Panc1 (cell line): ENCODE data around the gene TOP1. TPM values are rescaled to one million over a fixed set of nuclear protein-coding genes. Genes with fewer than 3 reads are reported as not detected.

Experiments used
- ATAC-seq: fragments of 200-7000 bp; cut with Tn5 transposase; 2 replicates; pipeline ENCODE4 v1.9.1; 2020; ENCODE audit warnings: mild to moderate bottlenecking, moderate library complexity
- BruUV-seq: library from RNA; stranded (reverse); fragments of 400-500 nt; replicated peaks from 2 replicates; lab custom pipeline; 2021; lab: Mats Ljungman, UMichigan
- CTCF ChIA-PET: fragments of 300-600 bp; sonication (Branson Sonifier 250); formaldehyde crosslinking; loops from one replicate; lab custom pipeline; 2022; ENCODE audit warnings: antibody characterized with exemption; lab: Charles Lee
- POLR2A ChIA-PET: fragments of 300-600 bp; sonication (Branson Sonifier 250); formaldehyde crosslinking; loops from one replicate; lab custom pipeline; 2022; ENCODE audit warnings: antibody characterized with exemption; lab: Charles Lee
- DNase-seq: peaks from one replicate; pipeline ENCODE4 v3.0.0-alpha.2; 2010; ENCODE audit warnings: low read depth, low spot score
- H3K27ac ChIP-seq: 2 replicates; pipeline ENCODE4 v1.5.1; 2011; ENCODE audit warnings: mild to moderate bottlenecking, low read length, inconsistent platforms
- H3K27me3 ChIP-seq: fragments of 200-500 bp; sonication (Bioruptor generic); 2 replicates; pipeline ENCODE4 v1.6.0; 2014; ENCODE audit warnings: low read length, inconsistent platforms; ENCODE audit not compliant: control insufficient read depth, insufficient read depth
- H3K36me3 ChIP-seq: fragments of 200-500 bp; sonication (Bioruptor generic); 2 replicates; pipeline ENCODE4 v1.5.1; 2014; ENCODE audit warnings: inconsistent platforms, mild to moderate bottlenecking, low read length, moderate library complexity; ENCODE audit not compliant: control insufficient read depth, insufficient read depth
- H3K4me1 ChIP-seq: 2 replicates; pipeline ENCODE4 v1.5.1; 2011; ENCODE audit warnings: inconsistent platforms, mild to moderate bottlenecking, low read length, moderate library complexity; ENCODE audit not compliant: control insufficient read depth, insufficient read depth
- H3K4me3 ChIP-seq, 2 experiments: 2 replicates each; pipeline ENCODE4 v1.5.1; 2011 to 2012; ENCODE audit warnings: low read depth in 2 of 2, low read length in 2 of 2, mild to moderate bottlenecking in 2 of 2, inconsistent platforms in 1 of 2, moderate library complexity in 1 of 2
- H3K9me3 ChIP-seq: fragments of 200-500 bp; sonication (Bioruptor generic); 2 replicates; pipeline ENCODE4 v1.5.1; 2014; ENCODE audit warnings: low read depth, mild to moderate bottlenecking, inconsistent platforms, low read length, moderate library complexity; ENCODE audit not compliant: control insufficient read depth, insufficient read depth
- POLR2AphosphoS5 ChIP-seq: IDR thresholded peaks from 2 replicates; pipeline ENCODE4 v1.6.1; 2012; ENCODE audit warnings: mild to moderate bottlenecking, low read depth, low read length, moderate library complexity
- REST ChIP-seq, 2 experiments: IDR thresholded peaks; 2 replicates each; pipeline ENCODE4 v1.6.1; 2011 to 2012; ENCODE audit warnings: low read depth in 2 of 2, control low read depth in 1 of 2, low read length in 1 of 2, mild to moderate bottlenecking in 1 of 2, moderate library complexity in 1 of 2; ENCODE audit not compliant: insufficient read depth in 1 of 2
- SIN3A ChIP-seq: IDR thresholded peaks from 2 replicates; pipeline ENCODE4 v1.6.1; 2012; ENCODE audit warnings: low read depth, mild to moderate bottlenecking, low read length, moderate library complexity, borderline replicate concordance; ENCODE audit not compliant: insufficient read depth
- TCF7L2 ChIP-seq: IDR thresholded peaks from 2 replicates; pipeline ENCODE4 v1.6.1; 2011; ENCODE audit warnings: mild to moderate bottlenecking, low read depth, low read length, inconsistent platforms
- in situ Hi-C: cut with HindIII; loops from 2 replicates; pipeline ENCODE4 v1.10.0; 2016; ENCODE audit warnings: low sequenced_read_pairs, low pct_unique_long_range_greater_than_20kb
- intact Hi-C: fragments of 100-400 bp; cut with micrococcal nuclease; formaldehyde crosslinking; loops from one replicate; pipeline ENCODE4 v1.10.0; 2022; ENCODE audit not compliant: unreplicated experiment
- total RNA-seq: library from RNA; stranded (reverse); gene quantifications from one replicate; pipeline ENCODE4 v1.2.1, GENCODE V29; 2021; ENCODE audit not compliant: unreplicated experiment
- TF ChIP-seq, protein P1 (sequence below): fragments of 450-650 bp; IDR thresholded peaks from 2 replicates; pipeline ENCODE4 v1.5.1; 2017; ENCODE audit warnings: mild to moderate bottlenecking

Gene TOP1
- total RNA-seq, 1 experiment from 2014 or later, result 65.2 TPM

DNA sequence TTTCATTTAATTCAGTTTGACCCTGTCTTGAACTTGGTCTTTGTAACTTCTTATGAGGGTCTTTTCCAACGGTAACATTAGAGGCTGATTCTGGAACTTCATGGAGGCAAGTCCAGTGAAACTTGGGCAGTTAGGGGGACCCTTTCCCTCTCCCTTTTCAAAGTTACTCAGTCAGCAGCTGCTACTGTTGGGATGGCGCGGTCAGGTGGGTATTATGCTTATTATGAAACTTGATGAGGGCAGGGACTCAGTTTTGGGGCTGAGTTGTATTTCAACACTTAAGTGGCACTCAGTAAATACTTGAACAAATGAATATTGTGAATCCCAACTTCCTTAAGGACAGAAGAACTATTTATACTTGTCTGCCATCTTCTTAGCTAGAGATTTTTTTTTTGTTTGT, 20.8 kb downstream of the TOP1 start:
- Histone ChIP-seq H3K4me3 (no peak overlapping the region), H3K27ac (no peak overlapping the region), H3K27me3 (no peaks in the 10 kb centered on the region), H3K9me3 (no peaks in the 10 kb centered on the region), H3K36me3 (no peaks in the 10 kb centered on the region), H3K4me1 (peaks cover 36% of the 10 kb centered on the region)
- ChIA-PET POLR2A (no interaction called here), CTCF (no interaction called here)
- ATAC-seq (no peak), DNase-seq (no peak)
- TF ChIP-seq SIN3A, result no peak
- no peak for TF ChIP-seq POLR2AphosphoS5
- TF ChIP-seq TCF7L2, result no peak
- TF ChIP-seq, protein P1, sequence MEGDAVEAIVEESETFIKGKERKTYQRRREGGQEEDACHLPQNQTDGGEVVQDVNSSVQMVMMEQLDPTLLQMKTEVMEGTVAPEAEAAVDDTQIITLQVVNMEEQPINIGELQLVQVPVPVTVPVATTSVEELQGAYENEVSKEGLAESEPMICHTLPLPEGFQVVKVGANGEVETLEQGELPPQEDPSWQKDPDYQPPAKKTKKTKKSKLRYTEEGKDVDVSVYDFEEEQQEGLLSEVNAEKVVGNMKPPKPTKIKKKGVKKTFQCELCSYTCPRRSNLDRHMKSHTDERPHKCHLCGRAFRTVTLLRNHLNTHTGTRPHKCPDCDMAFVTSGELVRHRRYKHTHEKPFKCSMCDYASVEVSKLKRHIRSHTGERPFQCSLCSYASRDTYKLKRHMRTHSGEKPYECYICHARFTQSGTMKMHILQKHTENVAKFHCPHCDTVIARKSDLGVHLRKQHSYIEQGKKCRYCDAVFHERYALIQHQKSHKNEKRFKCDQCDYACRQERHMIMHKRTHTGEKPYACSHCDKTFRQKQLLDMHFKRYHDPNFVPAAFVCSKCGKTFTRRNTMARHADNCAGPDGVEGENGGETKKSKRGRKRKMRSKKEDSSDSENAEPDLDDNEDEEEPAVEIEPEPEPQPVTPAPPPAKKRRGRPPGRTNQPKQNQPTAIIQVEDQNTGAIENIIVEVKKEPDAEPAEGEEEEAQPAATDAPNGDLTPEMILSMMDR, result no peak
- TF ChIP-seq REST (IDR thresholded peaks at IDR 0.05; ENCODE audit: insufficient read depth in 1 of 2, low read depth in 2 of 2, low read length in 1 of 2), result no peak
- BruUV-seq, result no TSS peak
- intact Hi-C loops (no loop called here), in situ Hi-C loops (no loop called here)

DNA sequence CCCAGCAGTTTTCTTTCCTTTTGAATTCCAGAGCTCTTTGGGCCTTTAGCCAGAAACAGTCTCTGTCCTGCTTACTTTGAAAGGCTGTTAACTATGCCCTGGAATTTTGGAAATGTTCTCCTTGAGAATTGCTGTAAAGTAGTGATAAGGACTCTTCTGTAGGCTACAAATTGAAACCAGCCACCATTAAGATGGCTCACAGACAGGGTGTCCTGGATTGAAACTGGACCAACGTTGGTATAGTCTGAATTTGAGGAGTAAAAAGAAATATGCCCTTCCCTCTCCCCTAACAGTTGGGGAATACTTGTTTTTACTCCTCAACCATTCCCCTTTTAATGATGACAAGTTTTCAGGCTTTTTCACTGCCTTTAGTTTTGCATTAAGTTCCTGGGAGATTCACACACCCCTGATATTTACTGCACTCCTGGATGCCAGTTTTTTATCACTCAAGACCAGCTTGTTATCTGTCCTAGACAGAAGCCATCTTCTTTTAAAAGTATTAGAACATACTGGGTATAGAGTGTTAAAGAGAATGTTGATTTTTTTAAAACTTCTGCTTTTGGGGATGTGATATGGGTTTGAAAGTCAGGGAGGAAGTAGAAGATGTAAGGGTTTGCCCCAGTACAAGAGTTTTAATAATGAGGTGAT, 21.9 kb downstream of the TOP1 start:
- intact Hi-C loops (no loop called here), in situ Hi-C loops (no loop called here)
- CTCF ChIA-PET, result interaction anchor here (0.6 kb wide), 1 partner anchor 60 kb away, joined by 3 read pairs; no protein-coding TSS in a partner anchor
- Histone ChIP-seq H3K27ac (no peak overlapping the region), H3K27me3 (no peaks in the 10 kb centered on the region), H3K4me1 (peaks cover 38% of the 10 kb centered on the region), H3K36me3 (no peaks in the 10 kb centered on the region), H3K4me3 (no peak overlapping the region), H3K9me3 (no peaks in the 10 kb centered on the region)
- DNase-seq (no peak), ATAC-seq (no peak)
- BruUV-seq, result no TSS peak
- TF ChIP-seq TCF7L2 (no peak), SIN3A (no peak)
- POLR2A ChIA-PET, result no interaction called here
